ENCODE data around the gene GEMIN4. TPM values are rescaled to one million over a fixed set of nuclear protein-coding genes. Genes with fewer than 3 reads are reported as not detected.
"Not testable (repeated sequence)": the region's sequence is repeated elsewhere in the genome, so short reads cannot be mapped to it uniquely, and the experiment has no call there.

GEMIN4 gene
- total and polyA plus RNA-seq, 2 of the 8 experiments (the other 6 are each of a cell fraction or from before 2014, with no cell fraction given) = 32.1 to 51.9 TPM

- H3K23me2 ChIP-seq (ENCODE audit: low read depth, low read length) = peaks cover 11% of the 10 kb centered on the region
- H2AK5ac ChIP-seq (ENCODE audit: low read depth, low read length); H4K8ac ChIP-seq (ENCODE audit: extremely low read depth, insufficient read depth, low read length); CTCF ChIA-PET (ENCODE audit: partially characterized antibody); H3K18ac ChIP-seq (ENCODE audit: extremely low read depth, low read length); FAIRE-seq; H4K91ac ChIP-seq (replicated peaks; ENCODE audit: insufficient read length, low read length); H3K9me3 ChIP-seq (ENCODE audit: insufficient read depth in 2 of 2, low read depth in 1 of 2, low read length in 1 of 2); H3K9ac ChIP-seq (replicated peaks in 1 of 4; ENCODE audit: extremely low read depth in 1 of 4, low read depth in 3 of 4, low read length in 3 of 4); H2BK20ac ChIP-seq (ENCODE audit: low read length); H3K56ac ChIP-seq (replicated peaks; ENCODE audit: insufficient read length, low read depth, low read length); H3K4me2 ChIP-seq (ENCODE audit: insufficient read depth in 1 of 2, low read depth in 2 of 2, low read length in 2 of 2); H2BK5ac ChIP-seq (ENCODE audit: low read depth, low read length); H2AFZ ChIP-seq (ENCODE audit: low read length); H4K5ac ChIP-seq (ENCODE audit: insufficient read length, low read depth, low read length); H3K23ac ChIP-seq (ENCODE audit: insufficient read length); H2BK120ac ChIP-seq (replicated peaks; ENCODE audit: low read depth, low read length); H3K4me3 ChIP-seq (ENCODE audit: extremely low read depth in 1 of 4, insufficient read depth in 2 of 4, low read depth in 3 of 4, low read length in 4 of 4); H2BK15ac ChIP-seq (ENCODE audit: low read length); H2BK12ac ChIP-seq (ENCODE audit: low read depth, low read length); H3K4ac ChIP-seq (replicated peaks; ENCODE audit: insufficient read length, low read depth, low read length); H3K14ac ChIP-seq (ENCODE audit: insufficient read length); H3K27me3 ChIP-seq (replicated peaks in 1 of 4; ENCODE audit: control insufficient read depth in 3 of 4, extremely low read depth in 1 of 4, insufficient read depth in 3 of 4, low read length in 3 of 4); DNase-seq (ENCODE audit: low read depth in 1 of 2, low spot score in 2 of 2); H3K27ac ChIP-seq (ENCODE audit: low read depth, low read length): not testable (repeated sequence)
- peaks cover 3 to 47% of the 10 kb centered on the region in 2 experiments; a peak in 3 of 4 replicates for H3K79me2 ChIP-seq (ENCODE audit: control insufficient read depth in 1 of 2, insufficient read depth in 2 of 2, low read length in 2 of 2)
- H4K20me1 ChIP-seq (replicated peaks in 1 of 2; ENCODE audit: control insufficient read depth in 1 of 2, insufficient read depth in 2 of 2, low read length in 2 of 2) = peaks cover 3 to 28% of the 10 kb centered on the region in 2 experiments
- H3K79me1 ChIP-seq (ENCODE audit: low read depth, low read length) = peaks cover 22% of the 10 kb centered on the region
- H3K4me1 ChIP-seq (replicated peaks in 1 of 4; ENCODE audit: control insufficient read depth in 3 of 4, insufficient read depth in 4 of 4, low read length in 3 of 4) = peaks cover 2 to 11% (median 6%) of the 10 kb centered on the region in 4 experiments; a peak in 6 of 7 replicates
- POLR2A ChIA-PET (ENCODE audit: partially characterized antibody) = interaction anchor here (1.2 to 3.9 kb wide), 3 partner anchors 12 to 33 kb away, joined by 4 to 15 read pairs (median 8); no protein-coding TSS in a partner anchor
- 98% methylated on average over 4 of the region's 4 CpGs; no CpG with 5 or more reads in 1 of the 2 experiments for WGBS, 2 experiments (ENCODE audit: extremely low coverage in 1 of 2, insufficient coverage in 1 of 2, insufficient read length in 1 of 2, insufficient replicate concordance in 2 of 2, low coverage in 1 of 2, low lambda C conversion rate in 2 of 2, missing lambda C conversion rate in 1 of 2)
- H3K36me3 ChIP-seq (ENCODE audit: control insufficient read depth in 2 of 4, insufficient read depth in 4 of 4, low read length in 3 of 4) = peaks cover 30 to 55% (median 41%) of the 10 kb centered on the region in 4 experiments
Measured at GRCh38 chr17:748604-749003, 3.5 kb downstream of the GEMIN4 start.
